Measurements from ENCODE around the gene RPS18. TPM values are rescaled to one million over a fixed set of nuclear protein-coding genes. Genes with fewer than 3 reads are reported as not detected.

The RPS18 gene
- total RNA-seq, 2 experiments from 2014 or later, result 2,792 to 2,813 TPM

GRCh38 chr6:33316603-33317418 is 44.9 kb downstream of the RPS18 start:
- H3K9me3 Mint-ChIP-seq (ENCODE audit: insufficient read depth), result no peaks in the 10 kb centered on the region

GRCh38 chr6:33317419-33317668 is 45.5 kb downstream of the RPS18 start:
- Mint-ChIP-seq H3K27me3 (ENCODE audit: low read depth) (no peaks in the 10 kb centered on the region), H3K36me3 (ENCODE audit: low read depth) (peaks cover 82% of the 10 kb centered on the region), H3K9me3 (ENCODE audit: insufficient read depth) (no peaks in the 10 kb centered on the region), H3K4me3 (peak overlapping the region; percentile 71), H3K4me1 (ENCODE audit: low read depth) (peaks cover 81% of the 10 kb centered on the region), H3K27ac (peak overlapping the region; percentile 68)
- DNase-seq (no peak), ATAC-seq (no peak)
- POLR2A ChIA-PET, result interaction anchor here (0.7 to 4.0 kb wide), 9 partner anchors 16 to 346 kb away, joined by 3 to 34 read pairs (median 4); partner anchors contain the start of genes PFDN6, PHF1, RGL2 and RPS18
- CTCF ChIA-PET, result interaction anchor here (1.0 to 4.6 kb wide), 10 partner anchors 18 to 266 kb away, joined by 3 to 36 read pairs (median 4); partner anchors contain the start of gene CUTA

More at GRCh38 chr6:33316603-33317418, 44.9 kb downstream of the RPS18 start:
- peak overlapping the region; percentile 71 for H3K4me3 Mint-ChIP-seq
- H3K27me3 Mint-ChIP-seq (ENCODE audit: low read depth), result no peaks in the 10 kb centered on the region
- DNase-seq (peak; percentile 28), ATAC-seq (no peak)
- H3K27ac Mint-ChIP-seq, result peak overlapping the region; percentile 74
- peaks cover 83% of the 10 kb centered on the region for H3K4me1 Mint-ChIP-seq (ENCODE audit: low read depth)
- CTCF ChIA-PET, result interaction anchor here (1.0 to 4.6 kb wide), 6 partner anchors 17 to 266 kb away, joined by 3 to 36 read pairs (median 5); no protein-coding TSS in a partner anchor
- H3K36me3 Mint-ChIP-seq (ENCODE audit: low read depth), result peaks cover 82% of the 10 kb centered on the region
- POLR2A ChIA-PET, result interaction anchor here (0.6 to 4.0 kb wide), 10 partner anchors 16 to 546 kb away, joined by 3 to 34 read pairs (median 4); partner anchors contain the start of genes PFDN6, PHF1, RGL2 and RPS18

DNA sequence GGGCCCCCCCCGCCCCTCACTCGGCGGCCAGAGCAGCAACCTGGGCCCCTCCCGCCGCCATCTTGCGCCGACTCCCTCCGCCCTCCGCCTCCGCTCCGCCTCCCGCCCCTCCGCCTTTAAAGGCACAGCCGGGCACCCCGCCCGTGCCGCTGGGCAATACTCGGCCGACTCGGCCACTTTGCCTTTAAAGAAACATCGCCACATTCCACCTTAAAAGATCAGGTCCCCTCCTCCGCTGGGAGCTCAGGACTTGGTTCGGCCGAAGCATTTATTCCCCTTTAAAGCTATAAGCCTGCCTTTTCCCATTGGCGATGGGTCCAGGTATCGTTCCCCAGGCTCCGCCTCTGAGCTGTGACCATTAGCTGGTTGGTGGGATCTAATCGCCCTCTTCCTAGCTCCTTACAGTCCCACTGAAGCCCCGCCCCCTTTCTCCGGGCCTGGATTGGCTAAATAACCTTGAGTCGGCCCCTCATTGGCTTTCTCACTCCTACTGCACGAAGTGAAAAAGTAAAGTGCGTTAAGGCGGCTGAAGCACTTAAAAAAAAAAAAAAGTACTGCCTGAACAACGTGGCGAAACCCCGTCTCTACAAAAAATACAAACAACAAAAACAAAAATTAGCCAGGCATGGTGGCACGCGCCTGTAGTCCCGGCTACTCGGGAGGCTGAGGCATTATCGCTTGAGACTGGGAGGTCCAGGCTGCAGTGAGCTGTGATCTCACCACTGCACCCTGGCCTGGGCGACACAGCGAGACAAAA is 46.0 kb downstream of the RPS18 start, which contains the start of gene ZBTB22:
ZBTB22 (minus strand) TSS at position 76 of the 757 bp plus-strand sequence. CDS start 828 bp downstream, outside the sequence.
- Mint-ChIP-seq H3K27me3 (ENCODE audit: low read depth) (no peaks in the 10 kb centered on the region), H3K27ac (peak within 1 kb of the TSS; percentile 96), H3K4me1 (ENCODE audit: low read depth) (peaks cover 78% of the 10 kb centered on the region), H3K9me3 (ENCODE audit: insufficient read depth) (no peaks in the 10 kb centered on the region), H3K4me3 (peak within 1 kb of the TSS; percentile 97), H3K36me3 (ENCODE audit: low read depth) (peaks cover 81% of the 10 kb centered on the region)
- DNase-seq (peak; percentile 98), ATAC-seq (peak; percentile 70)
- ChIA-PET POLR2A (interaction anchor here (0.7 to 4.0 kb wide), 9 partner anchors 17 to 347 kb away, joined by 3 to 34 read pairs (median 4); partner anchors contain the start of genes PFDN6, PHF1, RGL2 and RPS18), CTCF (interaction anchor here (0.8 to 4.6 kb wide), 11 partner anchors 18 to 265 kb away, joined by 3 to 36 read pairs (median 4); partner anchors contain the start of genes B3GALT4 and CUTA)

GRCh38 chr6:33318426-33319073 is 46.7 kb downstream of the RPS18 start:
- ChIA-PET CTCF (interaction anchor here (0.8 to 4.6 kb wide), 10 partner anchors 12 to 264 kb away, joined by 3 to 36 read pairs (median 4); partner anchors contain the start of genes B3GALT4 and CUTA), POLR2A (interaction anchor here (0.6 to 4.0 kb wide), 8 partner anchors 9 to 347 kb away, joined by 3 to 34 read pairs (median 4); partner anchors contain the start of genes PFDN6, RGL2 and WDR46)
- no peaks in the 10 kb centered on the region for H3K9me3 Mint-ChIP-seq (ENCODE audit: insufficient read depth)
- DNase-seq (no peak), ATAC-seq (no peak)
- H3K36me3 Mint-ChIP-seq (ENCODE audit: low read depth), result peaks cover 74% of the 10 kb centered on the region
- peak overlapping the region; percentile 96 for H3K27ac Mint-ChIP-seq
- peaks cover 80% of the 10 kb centered on the region for H3K4me1 Mint-ChIP-seq (ENCODE audit: low read depth)
- H3K4me3 Mint-ChIP-seq, result peak overlapping the region; percentile 97
- H3K27me3 Mint-ChIP-seq (ENCODE audit: low read depth), result no peaks in the 10 kb centered on the region

DNA sequence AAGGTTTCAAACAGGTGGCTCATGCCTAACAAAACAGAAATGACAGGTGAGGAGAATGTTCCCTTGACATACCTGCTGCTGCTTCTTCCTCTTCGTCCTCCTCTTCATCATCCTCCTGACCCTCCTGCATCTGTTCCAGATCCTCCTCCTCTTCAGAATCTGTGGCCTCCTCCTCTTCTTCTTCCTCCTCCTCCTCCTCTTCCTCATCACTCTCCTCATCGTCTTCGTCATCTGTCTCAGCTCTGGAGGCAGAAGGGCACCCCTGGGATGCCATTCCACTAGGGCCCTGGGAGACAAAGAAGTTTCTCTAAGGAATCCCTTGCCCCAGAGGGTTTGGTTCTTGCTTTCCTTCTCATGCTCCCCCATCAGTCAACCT is 48.1 kb downstream of the RPS18 start:
- no peak for DNase-seq
- Mint-ChIP-seq H3K27ac (peak overlapping the region; percentile 96), H3K9me3 (ENCODE audit: insufficient read depth) (no peaks in the 10 kb centered on the region), H3K4me1 (ENCODE audit: low read depth) (peaks cover 80% of the 10 kb centered on the region), H3K4me3 (peak overlapping the region; percentile 97), H3K27me3 (ENCODE audit: low read depth) (no peaks in the 10 kb centered on the region), H3K36me3 (ENCODE audit: low read depth) (peaks cover 66% of the 10 kb centered on the region)
- ChIA-PET CTCF (interaction anchor here (4.6 kb wide), 1 partner anchor 25 kb away, joined by 36 read pairs; no protein-coding TSS in a partner anchor), POLR2A (interaction anchor here (0.7 to 4.0 kb wide), 3 partner anchors 13 to 25 kb away, joined by 3 to 34 read pairs (median 4); no protein-coding TSS in a partner anchor)
- no peak for ATAC-seq

GRCh38 chr6:33320315-33321181 is 48.7 kb downstream of the RPS18 start:
- ATAC-seq (no peak), DNase-seq (no peak)
- Mint-ChIP-seq H3K4me3 (peak overlapping the region; percentile 97), H3K36me3 (ENCODE audit: low read depth) (peaks cover 62% of the 10 kb centered on the region), H3K27me3 (ENCODE audit: low read depth) (no peaks in the 10 kb centered on the region), H3K4me1 (ENCODE audit: low read depth) (peaks cover 74% of the 10 kb centered on the region), H3K9me3 (ENCODE audit: insufficient read depth) (no peaks in the 10 kb centered on the region), H3K27ac (peak overlapping the region; percentile 100)
- ChIA-PET POLR2A (interaction anchor here (0.6 to 4.0 kb wide), 3 partner anchors 12 to 49 kb away, joined by 3 to 34 read pairs (median 3); partner anchors contain the start of gene VPS52), CTCF (no interaction called here)

- Mint-ChIP-seq H3K9me3 (ENCODE audit: insufficient read depth) (no peaks in the 10 kb centered on the region), H3K36me3 (ENCODE audit: low read depth) (peaks cover 57% of the 10 kb centered on the region), H3K4me3 (peak overlapping the region; percentile 94), H3K27me3 (ENCODE audit: low read depth) (no peaks in the 10 kb centered on the region), H3K27ac (peak overlapping the region; percentile 100), H3K4me1 (ENCODE audit: low read depth) (peaks cover 69% of the 10 kb centered on the region)
- POLR2A ChIA-PET, result interaction anchor here (0.7 kb wide), 1 partner anchor 44 kb away, joined by 3 read pairs; no protein-coding TSS in a partner anchor
- no peak for DNase-seq
- CTCF ChIA-PET, result interaction anchor here (0.6 kb wide), 1 partner anchor 22 kb away, joined by 3 read pairs; no protein-coding TSS in a partner anchor
- ATAC-seq, result no peak
Measured at GRCh38 chr6:33321227-33321626, 49.4 kb downstream of the RPS18 start.

DNA sequence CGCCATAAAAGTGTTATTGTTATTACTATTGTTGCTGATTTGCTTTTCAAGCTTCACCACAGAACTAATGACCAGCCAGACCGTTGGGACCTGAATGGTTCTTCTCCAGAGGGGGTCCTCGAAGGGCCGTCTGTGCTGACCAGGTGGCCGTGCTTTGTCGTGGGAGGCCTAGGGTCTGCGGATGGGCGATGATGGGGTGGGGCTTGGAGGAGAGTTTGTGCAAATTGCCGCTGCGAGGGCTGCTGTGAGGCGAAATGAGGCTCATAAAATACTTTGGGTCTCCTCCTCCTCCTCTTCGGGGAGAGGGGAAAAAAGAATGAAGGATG is 51.7 kb downstream of the RPS18 start:
- Mint-ChIP-seq H3K27ac (peak overlapping the region; percentile 100), H3K4me1 (ENCODE audit: low read depth) (peaks cover 49% of the 10 kb centered on the region), H3K27me3 (ENCODE audit: low read depth) (no peaks in the 10 kb centered on the region), H3K9me3 (ENCODE audit: insufficient read depth) (no peaks in the 10 kb centered on the region), H3K36me3 (ENCODE audit: low read depth) (peaks cover 42% of the 10 kb centered on the region), H3K4me3 (peak overlapping the region; percentile 94)
- no peak for DNase-seq
- ATAC-seq, result no peak
- CTCF ChIA-PET, result interaction anchor here (0.8 to 1.3 kb wide), 4 partner anchors 18 to 102 kb away, joined by 3 to 4 read pairs (median 4); partner anchors contain the start of genes RPS18 and VPS52
- POLR2A ChIA-PET, result interaction anchor here (0.8 to 1.2 kb wide), 5 partner anchors 15 to 247 kb away, joined by 3 to 4 read pairs (median 4); no protein-coding TSS in a partner anchor

- POLR2A ChIA-PET, result interaction anchor here (0.8 to 1.2 kb wide), 4 partner anchors 15 to 247 kb away, joined by 3 to 4 read pairs (median 4); no protein-coding TSS in a partner anchor
- no peak for ATAC-seq
Measured at GRCh38 chr6:33324125-33324524, 52.2 kb downstream of the RPS18 start.

More at GRCh38 chr6:33324125-33324524, 52.2 kb downstream of the RPS18 start:
- CTCF ChIA-PET, result interaction anchor here (0.8 to 1.3 kb wide), 3 partner anchors 18 to 101 kb away, joined by 3 to 4 read pairs (median 4); no protein-coding TSS in a partner anchor
- H3K36me3 Mint-ChIP-seq (ENCODE audit: low read depth), result peaks cover 37% of the 10 kb centered on the region
- DNase-seq, result no peak
- no peaks in the 10 kb centered on the region for H3K9me3 Mint-ChIP-seq (ENCODE audit: insufficient read depth)
- H3K27ac Mint-ChIP-seq, result peak overlapping the region; percentile 100
- peaks cover 43% of the 10 kb centered on the region for H3K4me1 Mint-ChIP-seq (ENCODE audit: low read depth)
- peak overlapping the region; percentile 94 for H3K4me3 Mint-ChIP-seq
- no peaks in the 10 kb centered on the region for H3K27me3 Mint-ChIP-seq (ENCODE audit: low read depth)

Measured in activated CD8-positive, alpha-beta T cell treated with anti-CD3 and anti-CD28 coated beads, Interleukin-2, amount 10 ng/mL, durations not matched to agents 7 days and 5 days (primary cell).